Choroid plexus epithelial cell (primary cell): ENCODE results near the gene PGAP6.

Experiments used
- DNase-seq: peaks from one replicate; pipeline ENCODE4 v3.0.0-alpha.2; 2010; ENCODE audit warnings: low read depth
- H3K4me3 ChIP-seq: 2 replicates; pipeline ENCODE4 v1.5.1; 2011; ENCODE audit warnings: low read depth, mild to moderate bottlenecking, control low read depth, low read length, moderate library complexity
- CTCF ChIP-seq: conservative IDR thresholded peaks from 2 replicates; pipeline ENCODE4 v1.5.1; 2011; ENCODE audit warnings: low read depth, mild to moderate bottlenecking, control low read depth, inconsistent platforms, low read length, moderate library complexity

The PGAP6 gene

GRCh38 chr16:376817-377418 is 4.9 kb downstream of the PGAP6 start:
- H3K4me3 ChIP-seq = no peak overlapping the region
- no peak for DNase-seq
- TF ChIP-seq CTCF = no peak

DNA sequence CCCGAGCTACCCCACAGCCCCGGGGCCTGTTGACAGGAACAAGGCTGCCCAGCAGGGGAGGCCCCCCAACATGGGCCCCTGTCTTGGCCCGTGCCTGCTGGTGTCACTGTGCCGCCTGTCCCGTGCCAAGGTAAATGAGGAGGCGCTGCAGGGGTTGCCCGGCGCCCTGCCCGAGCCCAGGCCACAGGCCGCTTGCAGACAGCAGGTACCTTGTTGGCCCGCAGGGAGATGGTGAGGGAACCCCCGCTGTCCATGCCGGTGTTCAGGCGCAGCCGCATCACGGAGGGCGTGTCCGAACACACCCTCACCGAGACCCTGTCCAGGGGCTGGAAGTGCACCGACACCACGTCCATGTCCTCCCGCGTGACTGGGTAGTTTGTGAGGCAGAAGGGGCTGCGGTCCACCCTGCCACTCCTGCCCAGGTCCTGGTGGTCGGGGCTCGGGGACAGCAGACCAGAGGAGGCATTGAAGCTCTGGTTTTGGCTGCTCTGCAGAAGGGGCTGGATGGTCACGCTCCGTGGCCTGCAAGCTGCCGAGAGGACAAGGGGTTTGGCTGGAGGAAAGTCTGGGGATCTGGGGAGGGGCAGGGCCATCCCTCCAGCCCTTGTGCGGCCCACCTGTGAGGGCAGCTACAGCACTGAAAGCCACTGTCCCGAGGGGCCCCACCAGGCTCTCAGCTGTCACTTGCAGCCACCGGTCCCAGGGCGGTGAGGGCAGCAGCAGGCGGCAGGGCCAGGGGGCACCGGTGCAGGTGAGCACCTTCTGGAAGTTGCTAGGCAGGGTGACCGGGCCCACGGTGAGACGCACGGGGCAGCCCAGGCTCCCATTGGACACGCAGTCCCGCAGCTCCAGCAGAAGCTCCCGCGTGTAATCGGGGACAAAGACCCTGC is 5.6 kb downstream of the PGAP6 start:
- H3K4me3 ChIP-seq = no peak overlapping the region
- DNase-seq = no peak
- TF ChIP-seq CTCF = no peak

GRCh38 chr16:375212-375611 is 6.6 kb downstream of the PGAP6 start:
- H3K4me3 ChIP-seq = no peak overlapping the region
- no peak for TF ChIP-seq CTCF
- no peak for DNase-seq

- no peak for TF ChIP-seq CTCF
- no peak for DNase-seq
- H3K4me3 ChIP-seq = no peak overlapping the region
Measured at GRCh38 chr16:374616-374926, 7.2 kb downstream of the PGAP6 start.

DNA sequence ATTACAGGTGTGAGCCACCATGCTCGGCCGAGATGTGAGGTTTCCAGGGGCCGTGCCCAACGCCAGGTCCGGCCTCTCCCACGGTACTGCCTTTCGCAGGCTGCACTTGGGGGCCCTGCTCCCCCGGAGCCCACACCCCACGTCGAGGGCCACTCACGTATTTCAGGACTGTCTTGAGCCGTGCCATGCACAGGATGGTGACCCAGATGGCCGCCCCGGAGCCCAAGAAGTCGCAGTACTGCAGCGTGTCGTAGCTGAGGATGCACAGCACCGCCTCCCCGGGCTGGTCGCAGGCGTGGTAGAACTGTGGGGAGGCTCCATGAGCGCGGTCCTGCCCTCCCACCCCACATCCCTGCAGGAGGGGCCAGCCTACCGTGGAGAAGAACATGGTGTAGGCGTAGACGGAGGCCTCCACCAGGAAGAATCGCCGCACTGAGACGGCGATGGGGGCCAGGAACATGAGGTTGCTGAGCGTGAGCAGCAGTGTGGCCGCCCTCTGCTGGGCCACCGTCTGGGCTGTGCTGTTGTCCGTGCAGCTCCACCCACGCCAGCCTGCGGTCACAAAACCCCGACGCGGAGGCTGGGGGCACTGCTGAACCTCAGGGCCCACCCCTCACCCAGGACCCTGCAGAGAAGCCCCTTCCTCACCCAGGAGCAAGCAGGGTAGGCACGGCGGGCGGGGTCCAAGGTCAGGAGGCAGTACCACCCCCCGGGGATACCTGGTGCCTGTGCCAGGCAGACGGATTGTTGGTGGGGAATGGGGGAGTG is 7.7 kb downstream of the PGAP6 start:
- TF ChIP-seq CTCF = no peak
- DNase-seq = no peak
- no peak overlapping the region for H3K4me3 ChIP-seq

DNA sequence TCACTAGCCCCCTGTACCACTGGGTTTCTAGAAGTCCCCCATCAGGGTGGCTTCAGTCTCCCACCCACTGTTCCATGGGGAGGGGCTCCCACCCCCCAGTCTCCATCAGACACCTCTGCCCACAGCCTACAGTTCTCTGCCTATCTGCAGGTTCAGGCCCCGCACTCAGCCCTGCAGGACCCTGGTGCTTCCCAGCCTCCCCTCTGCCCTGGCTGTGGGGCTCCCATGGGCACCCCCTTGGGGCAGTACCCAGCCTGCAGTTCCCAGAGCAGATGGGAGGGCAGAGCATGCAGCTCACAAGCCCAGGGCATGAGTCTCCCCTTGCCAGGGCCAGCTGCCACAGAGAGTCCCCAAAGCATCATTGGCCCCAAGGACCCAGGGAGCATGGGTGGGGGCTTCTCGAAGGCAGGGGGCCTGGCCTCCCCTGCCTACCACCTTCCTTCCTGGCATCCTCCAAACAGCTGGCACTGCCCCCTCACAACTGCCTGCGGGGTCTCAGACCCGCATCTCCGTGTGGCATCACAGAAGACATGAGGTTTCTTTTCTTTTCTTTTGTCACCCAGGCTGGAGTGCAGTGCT is 8.7 kb downstream of the PGAP6 start:
- no peak for DNase-seq
- no peak overlapping the region for H3K4me3 ChIP-seq
- no peak for TF ChIP-seq CTCF
